Hypothalamus (tissue), 51 donors: Measurements from ENCODE around the gene HAPLN3.

Experiments
- DNase-seq, 51 donors: peaks; one replicate each; lab custom pipeline; 2025; lab: John Stamatoyannopoulos, UW

HAPLN3 gene

DNA sequence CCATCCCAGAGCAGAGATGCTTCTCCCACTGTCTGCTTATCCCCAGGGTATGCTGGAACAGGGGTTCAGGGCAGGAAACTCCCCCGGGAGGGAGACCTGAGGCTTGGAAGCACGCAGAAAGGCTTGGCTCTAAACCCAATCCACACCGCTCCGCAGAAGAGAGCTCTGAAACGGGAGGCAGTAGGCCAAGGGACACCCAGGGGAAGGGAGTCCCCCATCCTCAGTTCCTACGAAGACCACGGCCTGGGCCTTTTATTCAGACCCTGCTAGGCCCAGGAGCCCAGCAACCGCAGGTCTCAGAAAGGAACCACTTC lies 1.8 kb upstream of the HAPLN3 start:
- DNase-seq, result peak in 1 of 51 donors; percentile 46

DNA sequence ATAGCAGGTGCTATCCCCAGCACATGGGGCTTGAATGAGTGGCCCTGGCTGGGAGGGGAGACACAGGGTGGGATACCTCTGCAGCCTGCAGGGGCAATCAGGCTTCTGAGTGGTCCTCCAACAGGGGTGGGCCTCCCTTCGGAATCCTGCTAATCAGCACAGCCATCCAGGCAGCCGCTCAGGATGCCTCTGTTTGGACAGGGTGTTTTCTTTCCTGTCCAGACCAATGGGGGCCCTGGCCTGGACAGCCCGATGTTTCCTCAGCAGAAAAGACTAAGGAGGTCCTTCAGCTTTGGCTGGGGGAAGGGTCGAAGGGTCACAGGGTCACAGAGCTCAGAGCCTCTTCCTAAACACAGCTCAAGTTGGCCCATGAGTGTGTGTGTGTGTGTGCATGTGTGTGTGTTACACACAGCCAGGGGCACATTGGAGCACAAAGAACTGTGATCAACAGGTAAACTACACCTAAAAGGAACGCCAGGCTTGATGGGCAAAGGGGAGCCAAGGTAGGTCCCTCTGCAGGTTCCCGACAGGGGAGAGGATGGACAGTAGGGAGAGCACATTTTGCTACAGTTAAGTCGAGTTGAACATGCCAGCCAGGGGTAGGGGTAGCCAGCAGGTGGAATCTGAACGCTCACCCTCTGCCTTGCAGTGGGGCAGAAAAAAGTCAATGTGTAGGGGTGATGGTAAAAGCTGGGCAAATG lies 1.1 kb upstream of the HAPLN3 start:
- no peak for DNase-seq

DNA sequence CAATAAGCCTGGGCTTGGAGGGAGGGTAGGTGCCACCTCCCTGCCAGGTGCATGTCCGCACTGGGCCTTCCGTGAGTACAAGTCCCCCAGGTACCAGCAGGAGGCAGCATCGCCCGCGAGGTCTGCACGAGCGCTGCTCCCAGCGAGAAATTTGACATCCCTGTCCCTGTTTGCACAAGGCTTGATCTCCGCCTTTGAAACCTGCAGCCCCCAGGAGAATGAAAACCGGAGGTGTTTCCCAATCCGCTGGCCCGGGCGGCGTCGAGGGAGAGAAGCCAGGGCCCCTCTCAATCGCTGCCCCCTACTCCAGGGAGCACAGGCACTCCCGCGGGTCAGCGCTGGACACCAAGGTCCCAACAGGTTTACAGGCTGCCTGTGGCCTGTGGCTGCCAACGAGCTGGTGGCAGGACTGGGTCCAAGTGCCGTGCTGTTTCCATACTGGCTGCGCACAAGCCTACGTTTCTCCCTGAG lies 961 bp downstream of the HAPLN3 start:
- DNase-seq, result peak in 3 of 51 donors; percentile 8 to 17 (median 10)

DNA sequence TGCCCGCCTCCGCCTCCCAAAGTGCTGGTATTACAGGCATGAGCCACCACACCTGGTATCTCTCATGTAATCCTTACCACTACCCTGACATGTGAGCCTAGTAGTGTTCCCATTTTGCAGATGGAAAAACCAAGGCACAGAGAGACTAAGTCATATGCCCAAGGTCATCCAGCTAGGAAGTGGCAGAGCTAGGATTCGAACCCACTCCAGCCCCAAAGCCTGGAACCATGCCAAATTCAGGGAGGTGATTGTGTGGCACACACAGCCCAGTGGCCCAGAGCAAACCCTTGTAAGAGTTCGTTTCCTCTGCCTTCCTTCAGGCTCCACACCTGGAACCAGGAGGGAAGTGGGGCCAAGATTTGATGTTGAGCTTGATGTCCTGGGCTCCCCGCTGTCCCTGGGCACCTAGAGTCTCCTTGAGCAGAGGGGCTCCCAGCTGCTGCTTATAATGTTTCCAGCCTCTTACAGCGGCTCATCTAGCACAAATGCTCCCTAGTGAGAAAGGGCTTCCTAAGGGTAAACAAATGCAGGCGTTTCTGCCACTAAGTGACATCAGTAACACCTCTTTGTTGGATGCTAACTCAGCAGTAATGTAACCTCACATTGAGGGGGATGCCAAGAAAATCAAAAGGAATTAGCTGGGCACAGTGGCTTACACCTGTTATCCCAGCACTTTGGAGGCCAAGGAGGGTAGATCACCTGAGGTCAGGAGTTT lies 3.6 kb downstream of the HAPLN3 start:
- DNase-seq, result no peak

DNA sequence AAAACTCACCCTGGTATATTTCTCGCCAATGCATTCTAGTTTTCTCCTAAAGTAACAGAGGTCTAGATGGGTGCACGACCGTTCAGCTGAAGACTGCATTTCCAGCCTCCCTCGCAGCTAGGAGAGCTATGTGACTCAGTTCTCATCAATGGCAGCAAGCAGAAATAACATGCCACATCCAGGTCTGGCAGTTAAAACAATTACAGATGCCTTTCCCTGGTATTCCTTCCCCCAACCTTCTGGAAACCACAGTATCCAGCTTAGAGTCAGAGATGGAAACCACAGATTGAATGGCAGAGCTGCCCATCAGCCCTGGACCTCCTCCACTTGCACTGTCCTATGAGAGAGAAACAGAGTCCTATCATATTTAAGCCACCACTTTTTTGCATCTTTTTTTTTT lies 4.8 kb downstream of the HAPLN3 start:
- DNase-seq, result no peak

DNA sequence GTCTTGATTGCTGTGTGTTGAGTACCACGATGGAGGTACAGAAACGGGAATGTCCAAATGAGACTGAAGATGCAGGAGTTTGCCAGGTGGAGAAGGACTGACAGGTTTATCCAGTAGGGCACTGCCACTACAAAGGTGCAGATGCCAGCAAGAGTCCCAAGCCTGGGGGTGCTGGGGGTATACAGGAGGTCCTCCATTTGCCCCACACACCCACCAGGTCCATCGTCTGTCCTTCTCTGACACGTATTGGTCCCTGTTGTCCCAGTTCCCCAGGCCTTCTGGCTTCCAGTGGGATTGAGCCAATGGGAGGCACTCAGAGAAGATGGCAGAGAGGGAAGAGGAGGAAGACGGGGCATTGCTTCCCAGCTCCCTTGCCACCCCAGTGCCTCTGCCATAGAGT lies 6.6 kb downstream of the HAPLN3 start:
- DNase-seq, result no peak

DNA sequence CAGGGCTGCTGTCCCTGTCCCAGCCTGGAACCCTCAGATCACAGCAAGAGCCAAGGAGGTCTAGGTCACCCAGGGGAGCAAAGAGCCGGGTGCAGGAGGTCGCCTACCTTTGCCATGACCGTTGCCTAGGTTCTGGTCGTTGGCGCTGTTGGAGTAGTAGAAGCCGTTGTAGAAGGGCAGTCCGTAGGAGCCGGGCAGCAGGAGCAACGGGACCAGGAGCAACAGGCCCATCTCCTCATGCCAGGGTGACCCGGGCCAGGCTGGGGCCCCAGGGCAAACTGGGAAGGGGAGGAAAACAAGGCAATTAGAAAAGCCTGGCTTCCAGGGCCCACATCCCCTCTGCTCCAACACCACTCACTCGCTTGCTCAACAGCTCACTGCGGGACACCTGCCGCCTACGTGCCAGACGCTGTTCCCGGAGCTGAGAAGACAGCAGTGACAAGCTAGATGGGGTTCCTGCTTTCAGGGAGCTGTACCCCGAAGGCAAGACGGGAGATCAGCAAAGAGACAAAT lies 8.2 kb downstream of the HAPLN3 start:
- no peak for DNase-seq

DNA sequence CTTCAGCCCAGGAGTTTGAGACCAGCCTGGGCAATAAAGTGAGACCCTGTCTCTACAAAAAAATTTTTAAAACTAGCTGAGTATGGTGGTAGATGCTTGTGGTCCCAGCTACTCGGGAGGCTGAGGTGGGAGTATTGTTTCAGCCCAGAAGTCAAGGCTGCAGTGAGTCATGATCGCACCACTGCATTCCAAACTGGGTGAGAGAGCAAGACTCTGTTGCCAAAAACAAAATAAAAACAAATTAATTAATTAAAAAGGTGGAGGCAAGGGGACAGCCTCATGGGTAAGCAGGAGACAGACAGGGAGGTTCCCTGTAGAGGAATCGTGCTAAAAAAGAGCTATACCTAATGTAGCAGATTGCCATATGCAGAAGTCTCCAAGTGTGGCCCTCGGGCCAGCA lies 12.6 kb downstream of the HAPLN3 start:
- DNase-seq, result no peak

DNA sequence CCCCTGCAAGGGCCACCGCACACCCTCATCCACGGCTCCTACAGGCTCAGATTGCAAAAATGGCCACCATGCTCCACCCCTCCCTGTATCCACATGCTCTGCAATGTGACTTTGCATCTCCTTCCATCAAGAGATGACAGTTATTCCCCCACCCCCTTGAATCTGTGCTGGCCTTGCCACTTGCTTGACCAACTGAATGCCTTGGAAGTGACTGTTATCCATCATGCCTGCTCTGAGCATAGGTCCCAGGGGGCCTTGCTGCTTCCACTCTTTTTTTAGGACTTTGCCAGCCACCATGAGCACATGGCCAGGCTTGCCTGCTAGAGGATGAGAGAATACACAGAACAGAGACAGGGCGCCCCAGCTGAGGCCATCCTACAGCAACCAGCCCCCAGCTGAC lies 13.6 kb downstream of the HAPLN3 start:
- no peak for DNase-seq

DNA sequence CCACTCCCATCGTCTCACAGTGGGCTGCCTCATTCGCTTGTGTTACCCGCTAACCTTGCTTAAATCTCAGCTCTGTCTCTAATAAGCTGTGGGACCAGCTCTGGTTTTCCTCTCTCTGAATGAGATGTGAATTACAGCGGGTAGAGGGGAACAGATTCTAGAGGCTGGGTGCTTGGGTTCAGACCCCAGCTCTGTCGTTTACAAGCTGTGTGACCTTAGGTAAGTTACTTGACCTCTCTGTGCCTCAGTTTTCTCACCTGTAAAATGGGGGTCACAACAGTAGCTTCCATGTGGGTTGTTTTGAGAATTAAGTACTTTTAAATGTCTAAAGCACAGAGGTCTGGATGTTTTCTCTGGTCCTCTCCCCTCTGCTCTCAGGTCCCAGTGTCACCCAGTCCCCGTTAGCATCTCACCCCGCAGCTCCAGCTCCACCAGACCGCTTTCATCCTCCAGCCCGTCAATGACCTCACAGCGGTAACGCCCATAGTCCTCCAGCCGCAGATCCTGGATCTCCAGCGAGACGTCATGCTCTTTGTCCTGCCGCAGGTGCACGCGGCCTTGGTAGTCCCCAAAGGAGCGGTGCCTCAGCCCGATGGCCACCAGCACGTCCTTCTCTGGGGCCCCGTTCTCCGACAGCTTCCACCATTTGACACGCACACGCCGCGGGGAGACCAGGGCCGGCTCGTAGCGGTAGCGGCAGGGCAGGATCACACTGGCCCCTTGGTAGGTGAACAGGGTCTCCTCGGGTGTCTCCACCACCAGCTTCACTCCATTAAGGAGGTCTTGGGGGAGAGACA lies 14.2 kb downstream of the HAPLN3 start:
- no peak for DNase-seq

DNA sequence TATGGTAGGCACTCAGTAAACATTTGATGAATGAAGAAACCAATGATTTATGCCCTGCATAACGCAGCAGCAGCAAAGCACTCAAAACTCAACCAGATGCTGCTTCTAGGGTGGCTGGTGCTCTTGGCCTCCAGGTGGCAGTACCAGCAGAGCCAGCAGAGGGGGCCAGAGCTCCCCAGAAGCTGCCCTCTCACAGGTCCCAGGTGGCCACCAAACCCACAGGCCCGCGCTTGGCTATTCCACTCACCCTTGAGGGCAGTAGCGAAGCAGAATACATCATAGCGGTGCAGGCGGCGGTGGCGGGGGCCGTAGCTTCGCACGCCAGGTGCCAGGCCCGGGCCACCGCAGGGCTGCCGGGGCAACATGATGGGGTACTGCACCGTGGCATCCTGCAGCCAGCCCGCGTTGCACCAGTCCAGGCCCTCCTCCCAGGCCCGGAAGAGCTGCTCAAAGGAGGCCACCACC lies 16.6 kb downstream of the HAPLN3 start:
- DNase-seq, result peak in 7 of 51 donors; percentile 3 to 18 (median 7)

DNA sequence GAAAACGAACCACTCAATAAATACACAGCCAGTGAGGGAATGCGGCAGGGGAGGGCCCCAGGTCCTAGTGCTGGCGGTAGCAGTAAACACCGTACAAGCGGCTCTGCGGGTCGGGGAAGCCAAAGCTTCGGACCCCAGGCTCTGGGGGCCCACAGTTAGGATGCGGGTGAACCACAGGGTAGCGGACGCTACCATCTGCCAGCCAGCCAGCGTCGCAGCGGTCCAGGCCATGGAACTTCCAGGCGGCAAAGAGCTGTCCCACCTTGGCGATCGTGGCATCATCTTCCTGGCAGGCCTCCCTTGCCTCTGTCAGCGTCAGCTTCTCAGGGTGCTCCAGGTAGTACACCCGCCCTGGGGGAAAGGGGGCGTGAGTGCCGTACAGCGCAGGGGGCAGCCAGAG lies 17.4 kb downstream of the HAPLN3 start:
- DNase-seq, result no peak

DNA sequence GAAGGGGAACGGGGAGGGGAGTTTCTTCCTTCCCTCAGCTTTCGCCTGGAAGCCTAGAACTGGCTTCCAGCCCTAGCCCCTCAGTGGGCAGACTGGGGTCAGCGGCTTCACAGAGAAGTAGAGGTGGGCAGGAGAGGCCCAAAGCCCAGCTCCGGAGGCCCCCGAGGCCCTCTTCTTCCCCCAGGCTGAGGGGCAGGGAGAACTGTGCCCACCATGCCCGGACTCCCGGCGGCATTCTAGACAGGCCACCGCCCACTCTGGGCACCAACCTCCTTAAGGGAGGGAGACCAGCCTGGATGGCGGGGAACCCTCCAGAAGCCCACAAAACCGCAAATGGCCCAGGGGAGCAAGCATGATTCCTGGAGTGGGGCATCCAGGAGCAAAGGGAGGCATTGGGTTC lies 17.9 kb downstream of the HAPLN3 start:
- DNase-seq, result no peak

DNA sequence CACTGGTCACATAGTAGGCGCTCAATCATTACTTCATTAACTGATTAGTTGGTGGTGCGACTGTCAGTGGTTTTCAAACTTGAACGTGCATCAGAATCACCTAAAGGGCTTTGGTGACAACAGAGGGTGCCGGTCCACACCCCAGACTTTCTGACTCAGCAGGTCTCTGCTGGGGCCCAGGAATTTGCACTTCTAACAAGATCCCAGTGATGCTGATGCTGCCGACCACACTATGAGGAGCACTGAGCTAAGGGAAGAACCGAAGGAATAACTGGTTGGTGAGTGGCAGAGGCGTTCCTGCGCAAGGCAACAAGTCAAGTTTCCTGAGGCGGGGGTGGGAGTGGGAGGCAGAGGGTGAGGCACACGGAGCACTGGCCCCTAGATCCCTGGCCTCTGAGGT lies 18.8 kb downstream of the HAPLN3 start:
- no peak for DNase-seq

DNA sequence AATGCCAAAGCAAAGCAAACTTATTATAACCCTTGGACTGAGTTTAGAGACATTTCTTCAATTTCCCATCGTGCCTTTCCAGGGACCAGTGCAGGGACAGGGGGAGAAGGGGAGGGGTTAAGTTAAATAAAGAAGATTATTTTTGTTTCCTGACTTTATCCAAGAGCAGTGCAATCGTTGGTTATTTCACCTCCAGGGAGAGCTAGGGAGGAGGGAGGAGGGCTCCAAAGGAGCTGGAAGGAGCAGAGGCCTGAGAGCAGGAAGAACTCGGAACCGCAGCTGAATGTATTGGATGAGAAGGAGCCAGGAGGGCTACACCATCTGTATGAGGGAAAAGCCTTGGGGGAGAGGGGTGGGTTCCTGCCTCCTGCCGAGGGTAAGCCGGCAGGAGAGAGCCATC lies 20.7 kb downstream of the HAPLN3 start:
- no peak for DNase-seq

DNA sequence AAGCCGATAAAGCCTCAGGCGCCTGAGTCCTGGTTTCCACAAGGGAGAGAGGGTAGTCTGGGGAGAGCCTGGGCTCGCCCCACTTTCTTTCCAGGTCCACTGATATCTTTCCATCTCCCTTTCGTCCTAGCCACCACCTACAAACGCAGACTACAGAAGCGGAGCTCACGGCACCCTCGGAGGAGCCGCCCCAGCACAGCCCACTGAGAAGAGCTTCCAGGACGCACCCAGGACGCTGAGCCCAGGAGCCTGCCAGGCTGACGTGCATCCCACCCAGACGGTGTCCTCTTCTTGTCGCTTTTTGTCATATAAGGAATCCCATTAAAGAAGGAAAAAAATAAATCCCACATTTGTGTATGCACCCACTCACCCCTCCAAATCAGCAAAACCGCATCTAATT lies 21.1 kb downstream of the HAPLN3 start:
- DNase-seq, result no peak

DNA sequence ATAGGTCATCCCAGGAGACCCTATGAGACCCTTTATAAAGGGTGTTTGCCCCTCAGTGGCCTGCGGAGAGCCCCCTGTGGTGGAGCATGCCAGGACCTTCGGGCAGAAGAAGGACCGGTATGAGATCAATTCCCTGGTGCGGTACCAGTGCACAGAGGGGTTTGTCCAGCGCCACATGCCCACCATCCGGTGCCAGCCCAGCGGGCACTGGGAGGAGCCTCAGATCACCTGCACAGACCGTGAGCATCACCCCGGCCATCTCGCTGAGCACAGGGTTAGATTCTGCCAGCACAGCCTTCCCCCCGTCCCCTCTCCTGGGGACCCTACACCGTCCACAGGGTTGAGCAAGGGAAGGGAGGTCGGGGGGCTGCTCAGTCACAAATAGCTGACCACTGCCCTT lies 21.6 kb downstream of the HAPLN3 start:
- DNase-seq, result no peak

DNA sequence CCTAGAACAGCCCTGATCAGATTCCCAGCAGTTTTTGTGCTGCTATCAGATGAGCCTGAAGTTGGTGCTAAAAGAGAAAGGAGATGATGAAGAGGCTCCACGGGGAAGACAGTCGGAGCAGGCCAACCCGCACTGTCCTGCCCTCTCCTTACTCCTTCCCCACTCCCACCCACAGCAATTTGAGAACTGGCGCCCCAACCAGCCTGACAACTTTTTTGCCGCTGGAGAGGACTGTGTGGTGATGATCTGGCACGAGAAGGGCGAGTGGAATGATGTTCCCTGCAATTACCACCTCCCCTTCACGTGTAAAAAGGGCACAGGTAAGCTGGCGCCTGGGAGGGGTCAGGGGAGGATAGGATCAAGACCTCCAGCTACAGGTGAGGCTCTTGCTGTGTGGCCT lies 22.6 kb downstream of the HAPLN3 start:
- DNase-seq, result no peak

DNA sequence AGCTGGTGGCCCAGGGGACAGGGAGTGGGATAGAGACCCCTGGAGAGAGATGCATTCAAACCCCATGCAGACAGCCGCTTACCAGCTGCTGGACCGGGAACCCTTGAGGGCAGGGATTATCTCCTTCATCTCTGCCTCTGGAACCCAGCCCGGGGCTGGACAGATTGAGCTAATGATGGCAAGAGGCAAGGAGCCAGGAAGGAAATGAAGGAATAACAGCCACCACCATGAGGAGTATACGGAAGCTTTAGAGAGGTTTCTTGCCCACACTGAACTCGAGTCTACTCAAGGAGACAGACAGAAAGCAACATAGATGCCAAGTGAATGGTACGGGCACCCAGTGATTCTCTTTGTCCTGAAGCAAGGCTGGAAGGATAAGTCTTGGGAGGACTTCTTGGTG lies 23.2 kb downstream of the HAPLN3 start:
- no peak for DNase-seq

DNA sequence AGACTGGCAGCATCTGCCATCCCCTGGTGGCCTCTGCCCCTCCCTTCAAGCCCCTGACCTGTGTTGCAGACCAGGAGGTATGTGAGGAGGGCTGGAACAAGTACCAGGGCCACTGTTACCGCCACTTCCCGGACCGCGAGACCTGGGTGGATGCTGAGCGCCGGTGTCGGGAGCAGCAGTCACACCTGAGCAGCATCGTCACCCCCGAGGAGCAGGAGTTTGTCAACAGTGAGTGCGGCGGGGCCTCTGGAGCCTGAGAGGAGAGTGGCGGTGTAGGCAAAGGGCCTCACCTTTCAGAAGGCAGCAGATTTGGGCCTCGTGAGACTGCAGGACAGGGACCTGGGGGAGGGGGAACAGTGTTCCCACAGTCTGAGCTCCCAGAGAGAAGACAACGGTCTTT lies 24.0 kb downstream of the HAPLN3 start:
- DNase-seq, result no peak

DNA sequence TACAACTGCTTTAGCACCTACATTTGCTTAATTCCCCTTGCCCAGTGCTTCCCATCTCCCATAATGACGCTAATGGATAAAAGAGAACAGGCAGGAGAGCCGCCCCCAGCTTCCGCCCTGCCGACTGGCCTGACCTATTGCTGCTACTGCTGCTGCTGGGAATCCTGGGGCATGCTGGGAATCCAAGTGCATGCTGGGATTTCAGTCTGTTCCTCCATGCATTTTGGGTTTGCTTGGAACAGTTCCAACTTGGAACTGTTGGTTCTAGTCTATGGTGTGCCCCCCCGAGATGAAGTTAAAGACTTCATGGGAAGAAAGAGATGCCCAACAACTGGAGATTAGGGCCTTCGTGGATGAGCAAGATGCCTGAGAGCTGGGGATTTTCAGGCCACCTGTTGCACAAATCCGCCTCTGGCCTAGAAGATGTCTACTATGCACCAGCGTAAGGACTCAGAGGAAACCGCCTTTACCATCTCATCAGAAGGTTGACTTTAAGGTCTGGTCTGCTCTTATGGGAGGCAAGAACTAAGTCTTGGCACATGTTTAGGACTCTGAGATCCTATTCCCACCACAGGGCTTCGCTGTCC lies 29.0 kb downstream of the HAPLN3 start:
- no peak for DNase-seq
